T-helper 2 cell treated with Interferon-gamma antibody and Interleukin-4, amounts not matched to agents 5 μg/mL and 100 μg/mL, for 36 hours (primary cell): Measurements from ENCODE around the gene CUL4B.
"Not testable (repeated sequence)": the region's sequence is repeated elsewhere in the genome, so short reads cannot be mapped to it uniquely, and the experiment has no call there.

Source experiments
- DNase-seq: peaks from one replicate; pipeline ENCODE4 v3.0.0; 2021; ENCODE audit warnings: low spot score
- H3K27ac Mint-ChIP-seq: one replicate; pipeline ENCODE4 v1.8.0; 2021; ENCODE audit warnings: mild to moderate bottlenecking, mixed read lengths
- H3K27me3 Mint-ChIP-seq: one replicate; pipeline ENCODE4 v1.8.0; 2021; ENCODE audit warnings: low read depth, mixed read lengths
- H3K36me3 Mint-ChIP-seq: one replicate; pipeline ENCODE4 v1.8.0; 2021; ENCODE audit warnings: low read depth, mixed read lengths
- H3K4me1 Mint-ChIP-seq: one replicate; pipeline ENCODE4 v1.8.0; 2021; ENCODE audit warnings: low read depth, mixed read lengths
- H3K4me3 Mint-ChIP-seq: one replicate; pipeline ENCODE4 v1.8.0; 2022; ENCODE audit warnings: mild to moderate bottlenecking, moderate library complexity, mixed read lengths
- H3K9me3 Mint-ChIP-seq: one replicate; pipeline ENCODE4 v1.8.0; 2021; ENCODE audit warnings: mixed read lengths

CUL4B gene

GRCh38 chrX:120560842-120561633 lies at the start of gene CUL4B:
TSS of gene CUL4B (minus strand) at chrX:120560962. CDS start at chrX:120560638, 324 bp downstream.
- peak within 1 kb of the TSS; percentile 100 for H3K4me3 Mint-ChIP-seq
- H3K9me3 Mint-ChIP-seq, result no peaks in the 10 kb centered on the region
- DNase-seq, result peak; percentile 89
- peak within 1 kb of the TSS; percentile 98 for H3K27ac Mint-ChIP-seq
- peaks cover 24% of the 10 kb centered on the region for H3K4me1 Mint-ChIP-seq
- peaks cover 13% of the 10 kb centered on the region for H3K36me3 Mint-ChIP-seq
- no peaks in the 10 kb centered on the region for H3K27me3 Mint-ChIP-seq

GRCh38 chrX:120604361-120604782 lies 43.6 kb upstream of the CUL4B start:
- H3K4me3 Mint-ChIP-seq, result peak overlapping the region; percentile 99
- DNase-seq, result peak; percentile 6
- H3K27me3 Mint-ChIP-seq, result peaks cover 3% of the 10 kb centered on the region
- peak overlapping the region; percentile 99 for H3K27ac Mint-ChIP-seq
- peaks cover 3% of the 10 kb centered on the region for H3K4me1 Mint-ChIP-seq
- no peaks in the 10 kb centered on the region for H3K9me3 Mint-ChIP-seq
- H3K36me3 Mint-ChIP-seq, result peaks cover 12% of the 10 kb centered on the region

DNA sequence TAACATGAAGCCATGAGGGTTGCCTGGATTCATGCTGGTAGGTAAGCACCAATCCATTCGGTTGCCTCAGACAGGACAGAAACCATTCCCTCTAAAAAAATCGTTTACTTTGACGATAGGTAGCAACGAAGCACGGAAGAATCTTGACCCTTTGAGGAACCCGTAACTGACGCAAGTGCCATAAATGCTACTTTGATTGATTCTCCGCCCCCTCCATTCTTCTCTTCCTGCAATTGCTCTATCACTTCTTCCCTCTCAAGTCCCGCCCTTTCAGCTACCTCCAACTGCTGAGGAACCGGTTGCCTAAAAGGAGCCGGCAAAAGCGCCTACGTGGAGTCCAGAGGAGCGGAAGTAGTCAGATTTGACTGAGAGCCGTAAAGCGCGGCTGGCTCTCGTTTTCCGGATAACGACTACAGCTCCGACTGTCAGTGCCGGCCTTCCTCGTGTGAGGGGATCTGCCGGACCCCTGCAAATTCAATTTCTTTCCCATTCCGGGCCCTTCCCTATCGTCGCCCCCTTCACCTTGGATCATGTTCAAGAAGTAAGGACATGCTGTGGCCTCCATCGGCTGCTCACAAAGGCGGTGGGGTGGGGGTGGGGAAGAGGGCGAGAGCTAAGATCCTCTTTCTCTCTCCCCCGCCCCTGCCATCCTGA lies 43.1 kb upstream of the CUL4B start, which contains the start of gene MCTS1:
MCTS1 (plus strand) TSS at position 395 of the 654 bp plus-strand sequence; CDS start at position 531, 136 bp downstream.
- H3K36me3 Mint-ChIP-seq, result peaks cover 11% of the 10 kb centered on the region
- H3K9me3 Mint-ChIP-seq, result no peaks in the 10 kb centered on the region
- H3K27me3 Mint-ChIP-seq, result peaks cover 3% of the 10 kb centered on the region
- H3K27ac Mint-ChIP-seq, result peak within 1 kb of the TSS; percentile 99
- H3K4me1 Mint-ChIP-seq, result peaks cover 3% of the 10 kb centered on the region
- DNase-seq, result peak; percentile 79
- H3K4me3 Mint-ChIP-seq, result peak within 1 kb of the TSS; percentile 99

- no peak for DNase-seq
- H3K27ac Mint-ChIP-seq, result no peak overlapping the region
- H3K36me3 Mint-ChIP-seq, result no peaks in the 10 kb centered on the region
Observed at GRCh38 chrX:120585702-120586101, 24.9 kb upstream of the CUL4B start.

DNA sequence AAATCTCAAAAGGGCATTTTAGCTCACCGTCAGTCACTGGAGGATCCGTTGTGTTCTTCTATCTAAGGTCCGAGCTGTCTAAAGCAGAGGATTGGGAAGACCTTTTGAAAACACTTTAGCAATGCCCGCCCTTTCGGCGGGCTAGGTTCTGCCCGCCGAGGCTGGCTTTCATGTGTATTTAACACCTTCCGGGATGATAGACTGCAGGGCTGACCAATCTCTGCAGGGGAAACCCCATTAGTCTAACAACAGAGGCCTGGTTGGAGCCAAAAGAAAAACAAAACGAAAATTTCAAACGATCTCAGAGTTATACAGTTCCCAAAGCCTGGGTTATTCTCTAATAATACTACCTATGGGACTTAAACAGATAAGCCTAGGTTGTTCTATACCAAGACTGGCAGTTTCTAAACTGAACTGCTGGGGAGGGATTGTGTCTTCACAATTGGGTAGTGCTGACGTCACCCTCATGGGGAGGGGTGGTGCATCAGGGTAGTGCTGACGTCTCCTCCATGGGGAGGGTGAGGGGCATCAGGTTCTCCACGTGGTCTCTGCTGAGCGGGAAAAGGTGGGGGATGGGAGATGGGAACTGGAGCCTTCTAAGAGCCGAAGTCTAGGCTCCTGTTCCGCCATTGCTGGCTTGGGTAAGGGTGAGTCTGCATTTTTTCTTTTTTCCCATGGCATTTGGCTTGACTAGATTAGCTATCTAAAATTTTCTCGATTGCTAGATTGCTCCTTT lies 14.8 kb upstream of the CUL4B start:
- Mint-ChIP-seq H3K36me3 (no peaks in the 10 kb centered on the region), H3K27ac (no peak overlapping the region), H3K4me1 (peaks cover 3% of the 10 kb centered on the region), H3K9me3 (no peaks in the 10 kb centered on the region), H3K4me3 (no peak overlapping the region), H3K27me3 (no peaks in the 10 kb centered on the region)
- no peak for DNase-seq

More at GRCh38 chrX:120585702-120586101, 24.9 kb upstream of the CUL4B start:
- Mint-ChIP-seq H3K27me3 (peaks cover 3% of the 10 kb centered on the region), H3K4me1 (peaks cover 1% of the 10 kb centered on the region), H3K9me3 (no peaks in the 10 kb centered on the region), H3K4me3 (no peak overlapping the region)

DNA sequence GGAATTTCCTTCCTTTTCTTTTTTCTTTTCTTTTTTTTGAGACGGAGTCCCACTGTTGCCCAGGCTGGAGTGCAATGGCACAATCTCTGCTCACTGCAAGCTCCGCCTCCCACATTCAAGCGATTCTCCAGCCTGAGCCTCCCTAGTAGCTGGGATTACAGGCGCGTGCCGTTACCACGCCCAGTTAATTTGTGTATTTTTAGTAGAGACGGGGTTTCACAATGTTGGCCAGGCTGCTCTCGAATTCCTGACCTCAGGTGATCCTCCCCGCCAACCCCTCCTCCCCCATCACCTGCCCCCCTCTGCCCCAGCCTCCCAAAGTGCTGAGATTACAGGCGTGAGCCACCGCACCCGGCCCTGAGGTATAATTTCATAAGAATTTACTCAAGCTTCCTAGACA lies 13.0 kb upstream of the CUL4B start:
- not testable (repeated sequence) for H3K9me3 Mint-ChIP-seq, H3K27me3 Mint-ChIP-seq, H3K27ac Mint-ChIP-seq, H3K4me3 Mint-ChIP-seq, DNase-seq, H3K4me1 Mint-ChIP-seq, H3K36me3 Mint-ChIP-seq

DNA sequence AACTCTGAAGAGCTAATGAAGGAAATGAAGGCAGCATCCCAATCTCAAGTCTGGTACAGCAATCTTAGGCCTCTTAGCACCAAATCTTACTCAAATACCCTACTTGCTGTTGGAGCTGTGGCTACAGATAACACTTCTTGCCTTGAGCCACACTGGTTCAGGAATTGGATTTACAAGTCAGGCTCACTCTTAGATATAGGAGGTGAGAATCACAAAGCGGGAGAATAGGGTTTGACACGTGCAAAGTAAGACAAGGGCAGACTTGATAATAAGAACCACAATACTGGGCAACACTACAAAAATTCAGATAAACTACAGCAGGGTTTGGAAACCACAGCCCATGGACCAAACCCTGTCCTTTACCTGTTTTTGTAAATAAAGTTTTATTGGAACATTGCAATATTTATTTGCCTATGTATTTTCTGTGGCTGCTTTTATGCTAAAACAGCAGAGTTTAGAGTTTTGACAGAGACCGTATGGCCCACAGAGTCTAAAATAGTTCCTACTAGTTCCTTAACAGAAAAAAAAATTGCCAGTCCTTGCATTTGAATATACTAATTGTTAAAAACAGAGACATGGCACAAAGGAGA lies 9.3 kb upstream of the CUL4B start:
- H3K4me3 Mint-ChIP-seq, result no peak overlapping the region
- peaks cover 3% of the 10 kb centered on the region for H3K4me1 Mint-ChIP-seq
- no peak for DNase-seq
- peaks cover 3% of the 10 kb centered on the region for H3K27me3 Mint-ChIP-seq
- H3K36me3 Mint-ChIP-seq, result no peaks in the 10 kb centered on the region
- H3K9me3 Mint-ChIP-seq, result no peaks in the 10 kb centered on the region
- H3K27ac Mint-ChIP-seq, result no peak overlapping the region

DNA sequence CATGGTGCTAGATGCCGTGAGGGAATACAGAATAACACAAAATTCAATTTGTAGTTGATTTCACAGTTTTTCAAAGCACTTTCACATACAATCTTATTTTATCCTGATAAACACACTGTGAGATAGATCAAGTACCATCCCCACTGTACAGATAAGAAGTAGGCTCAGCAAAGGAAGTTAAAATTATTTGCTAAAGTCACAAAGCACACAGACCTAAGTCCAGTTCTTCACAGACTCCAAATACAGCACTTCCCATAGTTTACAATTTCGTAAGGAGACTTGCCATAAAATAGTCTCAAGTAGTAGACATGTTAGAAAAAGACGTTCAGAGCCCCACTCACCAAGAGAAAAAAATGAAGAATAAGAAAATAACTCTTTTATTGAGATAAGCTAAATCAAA lies 7.8 kb upstream of the CUL4B start:
- no peak for DNase-seq
- H3K36me3 Mint-ChIP-seq, result no peaks in the 10 kb centered on the region
- H3K4me1 Mint-ChIP-seq, result peaks cover 3% of the 10 kb centered on the region
- H3K9me3 Mint-ChIP-seq, result no peaks in the 10 kb centered on the region
- no peak overlapping the region for H3K27ac Mint-ChIP-seq
- peaks cover 3% of the 10 kb centered on the region for H3K27me3 Mint-ChIP-seq
- H3K4me3 Mint-ChIP-seq, result no peak overlapping the region

DNA sequence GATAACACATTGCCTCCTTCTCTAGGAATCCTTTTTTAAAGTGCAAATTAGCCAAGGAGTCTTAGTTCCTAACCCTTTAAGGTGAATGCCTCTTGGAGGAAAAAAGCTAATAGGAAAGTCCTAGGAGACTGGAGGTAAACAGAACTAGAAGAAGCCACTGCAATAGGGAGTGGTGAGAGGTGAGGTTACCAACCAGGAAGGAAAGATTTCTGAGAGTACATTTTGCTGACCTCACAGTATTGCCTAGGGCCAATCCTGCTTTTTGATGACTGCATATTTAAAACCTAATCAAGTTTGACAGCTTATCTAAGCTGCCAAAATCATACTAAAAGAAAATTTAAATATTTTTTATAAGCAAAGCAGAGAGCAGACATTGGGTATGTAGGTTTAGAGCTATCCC lies 7.3 kb upstream of the CUL4B start:
- DNase-seq, result no peak
- H3K9me3 Mint-ChIP-seq, result no peaks in the 10 kb centered on the region
- no peak overlapping the region for H3K27ac Mint-ChIP-seq
- no peaks in the 10 kb centered on the region for H3K36me3 Mint-ChIP-seq
- H3K4me3 Mint-ChIP-seq, result no peak overlapping the region
- peaks cover 3% of the 10 kb centered on the region for H3K4me1 Mint-ChIP-seq
- H3K27me3 Mint-ChIP-seq, result peaks cover 3% of the 10 kb centered on the region

DNA sequence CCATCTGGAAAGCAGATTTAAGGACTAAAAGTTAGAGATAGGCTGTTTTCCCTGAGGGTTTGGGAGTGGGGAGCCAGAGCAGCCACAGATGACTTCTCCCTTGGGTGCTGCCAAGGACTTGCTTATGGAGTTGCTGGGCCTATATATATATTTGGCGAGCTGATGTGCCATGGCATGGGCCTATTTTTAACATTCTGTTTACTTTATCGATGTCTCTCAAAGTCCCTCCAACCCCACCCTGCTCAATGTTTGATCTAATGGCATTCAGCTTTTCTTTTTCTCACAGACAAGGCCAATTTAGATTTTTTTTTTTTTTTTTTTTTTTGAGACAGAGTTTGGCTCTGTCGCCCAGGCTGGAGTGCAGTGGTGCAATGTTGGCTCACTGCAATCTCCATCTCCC lies 6.1 kb upstream of the CUL4B start:
- H3K9me3 Mint-ChIP-seq, result no peaks in the 10 kb centered on the region
- no peak overlapping the region for H3K4me3 Mint-ChIP-seq
- H3K4me1 Mint-ChIP-seq, result peaks cover 9% of the 10 kb centered on the region
- peaks cover 3% of the 10 kb centered on the region for H3K27me3 Mint-ChIP-seq
- H3K27ac Mint-ChIP-seq, result no peak overlapping the region
- no peaks in the 10 kb centered on the region for H3K36me3 Mint-ChIP-seq
- DNase-seq, result no peak

GRCh38 chrX:120564925-120565324 lies 4.2 kb upstream of the CUL4B start:
- DNase-seq, result no peak
- Mint-ChIP-seq H3K36me3 (no peaks in the 10 kb centered on the region), H3K27ac (no peak overlapping the region), H3K4me1 (peaks cover 10% of the 10 kb centered on the region), H3K9me3 (no peaks in the 10 kb centered on the region), H3K27me3 (peaks cover 3% of the 10 kb centered on the region), H3K4me3 (no peak overlapping the region)

DNA sequence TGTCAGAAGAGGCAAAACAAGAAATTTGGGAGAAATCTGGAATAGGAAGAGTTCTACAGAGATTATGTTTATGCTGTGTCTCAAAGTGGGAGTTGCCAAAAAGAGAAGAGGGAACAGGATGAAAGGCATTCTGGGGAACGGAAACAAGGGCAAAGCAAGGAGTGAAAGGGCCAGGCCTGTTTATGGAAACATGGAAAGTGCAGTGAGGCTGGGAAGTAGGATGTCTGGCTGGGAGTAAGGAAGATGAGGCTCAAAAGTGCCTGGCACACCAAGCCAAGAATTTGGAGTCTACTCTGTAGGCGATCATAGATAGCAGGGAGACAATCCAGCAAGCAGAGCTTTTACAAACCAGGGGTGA lies 1.8 kb upstream of the CUL4B start:
- Mint-ChIP-seq H3K36me3 (peaks cover 8% of the 10 kb centered on the region), H3K27me3 (no peaks in the 10 kb centered on the region), H3K4me3 (no peak overlapping the region)

GRCh38 chrX:120561634-120562568 lies 1.1 kb upstream of the CUL4B start:
- DNase-seq, result no peak
- Mint-ChIP-seq H3K27ac (peak overlapping the region; percentile 98), H3K36me3 (peaks cover 9% of the 10 kb centered on the region), H3K27me3 (no peaks in the 10 kb centered on the region), H3K9me3 (no peaks in the 10 kb centered on the region), H3K4me3 (peak overlapping the region; percentile 100), H3K4me1 (peaks cover 24% of the 10 kb centered on the region)

More for the DNA sequence above, 1.8 kb upstream of the CUL4B start:
- H3K27ac Mint-ChIP-seq, result no peak overlapping the region
- H3K4me1 Mint-ChIP-seq, result peaks cover 20% of the 10 kb centered on the region
- no peak for DNase-seq
- no peaks in the 10 kb centered on the region for H3K9me3 Mint-ChIP-seq
